ENCODE measurements around the gene ASB1. TPM values are rescaled to one million over a fixed set of nuclear protein-coding genes. Genes with fewer than 3 reads are reported as not detected.
A peak's percentile ranks its signal among the peaks of the same experiment; 100 is the strongest.

ASB1 gene
- total and polyA plus RNA-seq, 2 of the 13 experiments (the other 11 are each of a cell fraction or from before 2014, with no cell fraction given): 48.6 to 49.2 TPM

DNA sequence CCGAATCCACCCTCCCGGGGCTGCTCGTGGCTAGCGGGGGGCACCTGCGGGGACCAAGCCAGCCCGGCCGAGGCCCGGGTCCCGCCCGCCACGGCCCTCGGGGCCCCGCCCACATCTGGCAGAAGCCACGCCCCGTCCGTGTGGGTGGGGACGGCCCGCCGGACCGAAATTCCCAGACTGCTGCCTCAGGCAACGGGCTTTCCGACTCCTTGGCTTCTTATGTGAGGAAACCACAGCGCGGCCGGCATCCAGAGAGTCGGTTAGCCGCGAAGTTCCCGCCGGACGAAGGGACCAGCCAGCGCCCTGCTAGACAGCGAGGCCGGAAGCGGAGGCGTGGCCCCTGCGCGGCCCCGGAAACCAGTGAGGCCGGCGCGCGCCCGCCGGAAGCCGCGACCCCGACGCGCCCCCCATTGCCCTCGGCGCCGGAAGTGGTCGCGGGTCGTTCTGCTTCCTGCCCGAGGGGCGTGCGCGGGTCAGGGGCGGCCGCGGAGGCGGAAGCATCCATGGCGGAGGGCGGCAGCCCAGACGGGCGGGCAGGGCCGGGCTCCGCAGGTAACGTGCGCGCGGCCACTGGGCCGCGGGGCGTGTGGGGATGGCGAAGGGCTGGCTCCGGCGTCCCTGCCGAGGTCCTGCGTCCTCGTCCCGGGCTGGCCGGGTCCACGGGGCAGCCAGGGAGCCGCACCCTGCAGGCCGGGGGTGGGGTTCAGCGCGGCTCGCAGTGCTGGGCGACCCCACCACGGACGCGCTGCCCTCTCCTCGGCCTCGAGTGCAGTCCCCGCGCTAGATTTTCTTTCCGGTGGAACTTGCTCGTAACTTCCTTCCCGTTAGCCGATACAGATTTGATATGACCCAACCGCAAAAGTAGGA lies at the start of gene ASB1 (continued):
- TF ChIP-seq GABPB1 (CRISPR knock-in tag; IDR thresholded peaks at IDR 0.05): peak; percentile 95
- no peak for TF ChIP-seq ETS1 (CRISPR knock-in tag; IDR thresholded peaks at IDR 0.05)
- TF ChIP-seq ZNF329 (CRISPR knock-in tag; IDR thresholded peaks at IDR 0.05; ENCODE audit: low read depth): peak; percentile 77
- TF ChIP-seq, protein P1, sequence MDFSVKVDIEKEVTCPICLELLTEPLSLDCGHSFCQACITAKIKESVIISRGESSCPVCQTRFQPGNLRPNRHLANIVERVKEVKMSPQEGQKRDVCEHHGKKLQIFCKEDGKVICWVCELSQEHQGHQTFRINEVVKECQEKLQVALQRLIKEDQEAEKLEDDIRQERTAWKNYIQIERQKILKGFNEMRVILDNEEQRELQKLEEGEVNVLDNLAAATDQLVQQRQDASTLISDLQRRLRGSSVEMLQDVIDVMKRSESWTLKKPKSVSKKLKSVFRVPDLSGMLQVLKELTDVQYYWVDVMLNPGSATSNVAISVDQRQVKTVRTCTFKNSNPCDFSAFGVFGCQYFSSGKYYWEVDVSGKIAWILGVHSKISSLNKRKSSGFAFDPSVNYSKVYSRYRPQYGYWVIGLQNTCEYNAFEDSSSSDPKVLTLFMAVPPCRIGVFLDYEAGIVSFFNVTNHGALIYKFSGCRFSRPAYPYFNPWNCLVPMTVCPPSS (IDR thresholded peaks at IDR 0.05): no peak
- no peak for TF ChIP-seq RFX1 (IDR thresholded peaks at IDR 0.05)
- TF ChIP-seq BRF2 (CRISPR knock-in tag; IDR thresholded peaks at IDR 0.05): peak; percentile 86; the same call in 1 of the 2 replicates
- TF ChIP-seq TCF7 (IDR thresholded peaks at IDR 0.05; ENCODE audit: low read depth): no peak
- TF ChIP-seq ZZZ3 (CRISPR knock-in tag; IDR thresholded peaks at IDR 0.05; ENCODE audit: borderline replicate concordance): peak; percentile 76; the same call in 1 of the 2 replicates
- peak; percentile 56; the same call in 1 of the 2 replicates for TF ChIP-seq FIP1L1 (IDR thresholded peaks at IDR 0.05; ENCODE audit: borderline replicate concordance, insufficient read depth, low read depth, low read length)
- TF ChIP-seq ZIK1 (CRISPR knock-in tag; IDR thresholded peaks at IDR 0.05; ENCODE audit: borderline replicate concordance, low read depth): peak; percentile 70
- peak; percentile 60; the same call in 1 of the 2 replicates for TF ChIP-seq GTF3A (CRISPR knock-in tag; conservative IDR thresholded peaks at IDR 0.05)
- peak; percentile 95 for TF ChIP-seq CCDC6 (CRISPR knock-in tag; IDR thresholded peaks at IDR 0.05)
- no peak for TF ChIP-seq PLRG1 (conservative IDR thresholded peaks at IDR 0.05)
- peak; percentile 20; the same call in 1 of the 2 replicates for TF ChIP-seq ZNF143 (CRISPR knock-in tag; IDR thresholded peaks at IDR 0.05)
- TF ChIP-seq ZBTB21 (CRISPR knock-in tag; IDR thresholded peaks at IDR 0.05): no peak
- TF ChIP-seq SMYD3 (CRISPR knock-in tag; IDR thresholded peaks at IDR 0.05): peak; percentile 70; the same call in 1 of the 2 replicates
- peak; percentile 86 for TF ChIP-seq MYC (CRISPR knock-in tag; IDR thresholded peaks at IDR 0.05; ENCODE audit: borderline replicate concordance)
- no peak; the same call in 1 of the 2 replicates for TF ChIP-seq MXD4 (CRISPR knock-in tag; IDR thresholded peaks at IDR 0.05)
- TF ChIP-seq MBNL3 (CRISPR knock-in tag; conservative IDR thresholded peaks at IDR 0.05): no peak
- peak; percentile 82; the same call in 1 of the 2 replicates for TF ChIP-seq ZNF569 (CRISPR knock-in tag; IDR thresholded peaks at IDR 0.05; ENCODE audit: borderline replicate concordance)
- 0 out of 2 replicates have a peak, but pooled peaks have one; percentile 42 for TF ChIP-seq MYPOP (CRISPR knock-in tag; IDR thresholded peaks at IDR 0.05)
- peak; percentile 68; the same call in 1 of the 2 replicates for TF ChIP-seq SP5 (CRISPR knock-in tag; IDR thresholded peaks at IDR 0.05; ENCODE audit: borderline replicate concordance, low read depth)
- peak; percentile 72; the same call in 1 of the 2 replicates for TF ChIP-seq RAD21 (CRISPR knock-in tag; IDR thresholded peaks at IDR 0.05)
- no peak for TF ChIP-seq ZNF367 (CRISPR knock-in tag; IDR thresholded peaks at IDR 0.05; ENCODE audit: borderline replicate concordance)

Data from HepG2 (cell line).